HepG2 (cell line): Measurements from ENCODE around the gene ZNF142.

ENCODE experiments used
- ASH2L ChIP-seq: fragments of 300-600, 200-600 bp; sonication (generic); IDR thresholded peaks from 2 replicates; pipeline ENCODE4 v1.7.0; 2017; ENCODE audit warnings: low read depth, mild to moderate bottlenecking, moderate library complexity, mixed read lengths, low read length; ENCODE audit not compliant: insufficient read length
- CREB1 ChIP-seq, 2 experiments: fragments of 450-650 bp in 1 of 2; IDR thresholded peaks; 2 replicates each; pipeline ENCODE4 v1.6.1; 2016 to 2017; ENCODE audit warnings: control low read depth in 1 of 2, mild to moderate bottlenecking in 1 of 2, missing compliant biosample characterization in 1 of 2, missing genetic modification characterization in 1 of 2
- KLF11 ChIP-seq: IDR thresholded peaks from 2 replicates; pipeline ENCODE4 v1.6.1; 2016; ENCODE audit warnings: missing compliant biosample characterization
- MAFF ChIP-seq: IDR thresholded peaks from 2 replicates; pipeline ENCODE4 v1.6.1; 2011; ENCODE audit warnings: low read depth, low read length, improper control_type of control experiment
- MXI1 ChIP-seq: IDR thresholded peaks from 3 replicates; pipeline ENCODE4 v1.6.1; 2012; ENCODE audit warnings: low read depth, low read length, inconsistent platforms, borderline replicate concordance
- POLR2A ChIP-seq, 2 experiments: IDR thresholded peaks; 2 replicates each; pipeline ENCODE4 v1.6.1; 2011; ENCODE audit warnings: low read depth in 2 of 2, low read length in 2 of 2, mild to moderate bottlenecking in 1 of 2, moderate library complexity in 1 of 2; ENCODE audit not compliant: insufficient read depth in 1 of 2
- SNRNP70 ChIP-seq: fragments of 200-400 bp; formaldehyde crosslinking; IDR thresholded peaks from 2 replicates; pipeline ENCODE4 v1.6.1; 2017; ENCODE audit warnings: mild to moderate bottlenecking, low read depth, low read length, moderate library complexity
- TAF1 ChIP-seq: sonication (generic); formaldehyde crosslinking; IDR thresholded peaks from 2 replicates; pipeline ENCODE4 v1.4.0; 2020; ENCODE audit warnings: missing genetic modification reagents
- ZBTB20 ChIP-seq: sonication (generic); formaldehyde crosslinking; IDR thresholded peaks from 2 replicates; pipeline ENCODE4 v1.8.1; 2023; ENCODE audit warnings: missing genetic modification reagents, low read depth, mild to moderate bottlenecking, borderline replicate concordance
- TF ChIP-seq, protein P1 (sequence below): sonication (generic); formaldehyde crosslinking; IDR thresholded peaks from 2 replicates; pipeline ENCODE4 v1.5.0; 2020; ENCODE audit warnings: mild to moderate bottlenecking, missing genetic modification reagents, moderate library complexity
- TF ChIP-seq, protein P2 (sequence below), 2 experiments: sonication (generic) in 1 of 2; formaldehyde crosslinking in 1 of 2; IDR thresholded peaks; 2 replicates each; pipeline versions ENCODE4 v1.5.1 to v1.6.1; 2011 to 2020; ENCODE audit warnings: borderline replicate concordance in 1 of 2, low read depth in 1 of 2, low read length in 1 of 2, mild to moderate bottlenecking in 1 of 2, missing genetic modification reagents in 1 of 2, moderate library complexity in 1 of 2
- TF ChIP-seq, protein P3 (sequence below): sonication (generic); formaldehyde crosslinking; IDR thresholded peaks from 2 replicates; pipeline ENCODE4 v1.4.0; 2020; ENCODE audit warnings: low read depth, missing genetic modification reagents
- TF ChIP-seq, protein P4 (sequence below): sonication (generic); formaldehyde crosslinking; IDR thresholded peaks from 2 replicates; pipeline ENCODE4 v1.5.0; 2020; ENCODE audit warnings: missing genetic modification reagents

DNA sequence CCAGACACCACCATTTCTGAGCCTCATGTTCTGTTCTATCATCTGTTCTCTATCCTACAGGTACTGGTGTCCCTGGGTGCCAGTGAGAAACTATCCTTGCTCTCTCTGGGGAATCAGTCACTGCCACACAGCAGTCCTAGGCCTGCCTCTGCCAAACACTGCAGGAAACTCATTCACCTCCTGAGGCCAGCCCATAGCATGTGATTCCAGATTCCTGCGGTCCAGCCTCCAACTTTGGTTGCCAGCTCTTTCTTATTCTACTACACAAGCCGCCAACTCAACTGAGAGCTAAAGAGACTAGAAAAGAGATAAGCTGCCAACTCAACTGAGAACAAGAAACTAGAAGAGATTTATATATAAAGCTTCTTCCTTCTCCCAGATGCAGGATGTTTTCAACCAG, 42.4 kb upstream of the ZNF142 start:
- TF ChIP-seq TAF1 (CRISPR knock-in tag) = no peak
- no peak for TF ChIP-seq SNRNP70
- no peak for TF ChIP-seq ASH2L
- TF ChIP-seq POLR2A (IDR thresholded peaks at IDR 0.05; ENCODE audit: insufficient read depth in 1 of 2, low read depth in 2 of 2, low read length in 2 of 2) = no peak
- TF ChIP-seq, protein P1, sequence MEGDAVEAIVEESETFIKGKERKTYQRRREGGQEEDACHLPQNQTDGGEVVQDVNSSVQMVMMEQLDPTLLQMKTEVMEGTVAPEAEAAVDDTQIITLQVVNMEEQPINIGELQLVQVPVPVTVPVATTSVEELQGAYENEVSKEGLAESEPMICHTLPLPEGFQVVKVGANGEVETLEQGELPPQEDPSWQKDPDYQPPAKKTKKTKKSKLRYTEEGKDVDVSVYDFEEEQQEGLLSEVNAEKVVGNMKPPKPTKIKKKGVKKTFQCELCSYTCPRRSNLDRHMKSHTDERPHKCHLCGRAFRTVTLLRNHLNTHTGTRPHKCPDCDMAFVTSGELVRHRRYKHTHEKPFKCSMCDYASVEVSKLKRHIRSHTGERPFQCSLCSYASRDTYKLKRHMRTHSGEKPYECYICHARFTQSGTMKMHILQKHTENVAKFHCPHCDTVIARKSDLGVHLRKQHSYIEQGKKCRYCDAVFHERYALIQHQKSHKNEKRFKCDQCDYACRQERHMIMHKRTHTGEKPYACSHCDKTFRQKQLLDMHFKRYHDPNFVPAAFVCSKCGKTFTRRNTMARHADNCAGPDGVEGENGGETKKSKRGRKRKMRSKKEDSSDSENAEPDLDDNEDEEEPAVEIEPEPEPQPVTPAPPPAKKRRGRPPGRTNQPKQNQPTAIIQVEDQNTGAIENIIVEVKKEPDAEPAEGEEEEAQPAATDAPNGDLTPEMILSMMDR (CRISPR knock-in tag) = no peak
- TF ChIP-seq, protein P2, sequence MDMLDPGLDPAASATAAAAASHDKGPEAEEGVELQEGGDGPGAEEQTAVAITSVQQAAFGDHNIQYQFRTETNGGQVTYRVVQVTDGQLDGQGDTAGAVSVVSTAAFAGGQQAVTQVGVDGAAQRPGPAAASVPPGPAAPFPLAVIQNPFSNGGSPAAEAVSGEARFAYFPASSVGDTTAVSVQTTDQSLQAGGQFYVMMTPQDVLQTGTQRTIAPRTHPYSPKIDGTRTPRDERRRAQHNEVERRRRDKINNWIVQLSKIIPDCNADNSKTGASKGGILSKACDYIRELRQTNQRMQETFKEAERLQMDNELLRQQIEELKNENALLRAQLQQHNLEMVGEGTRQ (IDR thresholded peaks at IDR 0.05; ENCODE audit: low read depth, low read length) = no peak
- TF ChIP-seq, protein P2 (CRISPR knock-in tag; IDR thresholded peaks at IDR 0.05; ENCODE audit: borderline replicate concordance) = no peak
- no peak for TF ChIP-seq KLF11 (CRISPR knock-in tag)
- TF ChIP-seq, protein P3, sequence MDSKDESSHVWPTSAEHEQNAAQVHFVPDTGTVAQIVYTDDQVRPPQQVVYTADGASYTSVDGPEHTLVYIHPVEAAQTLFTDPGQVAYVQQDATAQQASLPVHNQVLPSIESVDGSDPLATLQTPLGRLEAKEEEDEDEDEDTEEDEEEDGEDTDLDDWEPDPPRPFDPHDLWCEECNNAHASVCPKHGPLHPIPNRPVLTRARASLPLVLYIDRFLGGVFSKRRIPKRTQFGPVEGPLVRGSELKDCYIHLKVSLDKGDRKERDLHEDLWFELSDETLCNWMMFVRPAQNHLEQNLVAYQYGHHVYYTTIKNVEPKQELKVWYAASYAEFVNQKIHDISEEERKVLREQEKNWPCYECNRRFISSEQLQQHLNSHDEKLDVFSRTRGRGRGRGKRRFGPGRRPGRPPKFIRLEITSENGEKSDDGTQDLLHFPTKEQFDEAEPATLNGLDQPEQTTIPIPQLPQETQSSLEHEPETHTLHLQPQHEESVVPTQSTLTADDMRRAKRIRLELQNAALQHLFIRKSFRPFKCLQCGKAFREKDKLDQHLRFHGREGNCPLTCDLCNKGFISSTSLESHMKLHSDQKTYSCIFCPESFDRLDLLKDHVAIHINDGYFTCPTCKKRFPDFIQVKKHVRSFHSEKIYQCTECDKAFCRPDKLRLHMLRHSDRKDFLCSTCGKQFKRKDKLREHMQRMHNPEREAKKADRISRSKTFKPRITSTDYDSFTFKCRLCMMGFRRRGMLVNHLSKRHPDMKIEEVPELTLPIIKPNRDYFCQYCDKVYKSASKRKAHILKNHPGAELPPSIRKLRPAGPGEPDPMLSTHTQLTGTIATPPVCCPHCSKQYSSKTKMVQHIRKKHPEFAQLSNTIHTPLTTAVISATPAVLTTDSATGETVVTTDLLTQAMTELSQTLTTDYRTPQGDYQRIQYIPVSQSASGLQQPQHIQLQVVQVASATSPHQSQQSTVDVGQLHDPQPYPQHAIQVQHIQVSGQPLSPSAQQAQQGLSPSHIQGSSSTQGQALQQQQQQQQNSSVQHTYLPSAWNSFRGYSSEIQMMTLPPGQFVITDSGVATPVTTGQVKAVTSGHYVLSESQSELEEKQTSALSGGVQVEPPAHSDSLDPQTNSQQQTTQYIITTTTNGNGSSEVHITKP (CRISPR knock-in tag) = no peak
- TF ChIP-seq MAFF = no peak
- no peak for TF ChIP-seq ZBTB20 (CRISPR knock-in tag)
- TF ChIP-seq CREB1 (IDR thresholded peaks at IDR 0.05) = no peak
- TF ChIP-seq CREB1 (CRISPR knock-in tag; IDR thresholded peaks at IDR 0.05) = no peak
- TF ChIP-seq MXI1 = no peak
- TF ChIP-seq, protein P4, sequence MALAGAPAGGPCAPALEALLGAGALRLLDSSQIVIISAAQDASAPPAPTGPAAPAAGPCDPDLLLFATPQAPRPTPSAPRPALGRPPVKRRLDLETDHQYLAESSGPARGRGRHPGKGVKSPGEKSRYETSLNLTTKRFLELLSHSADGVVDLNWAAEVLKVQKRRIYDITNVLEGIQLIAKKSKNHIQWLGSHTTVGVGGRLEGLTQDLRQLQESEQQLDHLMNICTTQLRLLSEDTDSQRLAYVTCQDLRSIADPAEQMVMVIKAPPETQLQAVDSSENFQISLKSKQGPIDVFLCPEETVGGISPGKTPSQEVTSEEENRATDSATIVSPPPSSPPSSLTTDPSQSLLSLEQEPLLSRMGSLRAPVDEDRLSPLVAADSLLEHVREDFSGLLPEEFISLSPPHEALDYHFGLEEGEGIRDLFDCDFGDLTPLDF (CRISPR knock-in tag) = no peak
